Fibroblast of skin of left quadriceps (primary cell): ENCODE measurements around the gene CNTNAP5.

Experiments
- DNase-seq, 2 experiments: peaks; one replicate each; pipeline ENCODE4 v3.0.0-alpha.2; 2013; ENCODE audit warnings: low read depth in 2 of 2

The CNTNAP5 gene

GRCh38 chr2:124689348-124689747, 664.3 kb downstream of the CNTNAP5 start:
- no peak for DNase-seq

GRCh38 chr2:124692216-124692615, 667.1 kb downstream of the CNTNAP5 start:
- no peak for DNase-seq

GRCh38 chr2:124692707-124693106, 667.6 kb downstream of the CNTNAP5 start:
- DNase-seq: no peak

- DNase-seq: no peak
Observed at GRCh38 chr2:124693156-124693555, 668.1 kb downstream of the CNTNAP5 start.

- DNase-seq: no peak
Observed at GRCh38 chr2:124698979-124699565, 674.0 kb downstream of the CNTNAP5 start.

GRCh38 chr2:124702777-124703176, 677.7 kb downstream of the CNTNAP5 start:
- DNase-seq: no peak

- no peak for DNase-seq
Observed at GRCh38 chr2:124704071-124704925, 679.2 kb downstream of the CNTNAP5 start.

- no peak for DNase-seq
Observed at GRCh38 chr2:124708661-124709060, 683.6 kb downstream of the CNTNAP5 start.

GRCh38 chr2:124713969-124714368, 688.9 kb downstream of the CNTNAP5 start:
- DNase-seq: no peak

GRCh38 chr2:124725187-124725586, 700.1 kb downstream of the CNTNAP5 start:
- DNase-seq: no peak

GRCh38 chr2:124740636-124741035, 715.5 kb downstream of the CNTNAP5 start:
- no peak for DNase-seq

GRCh38 chr2:124753842-124754241, 728.8 kb downstream of the CNTNAP5 start:
- no peak for DNase-seq

- no peak for DNase-seq
Observed at GRCh38 chr2:124755386-124755785, 730.3 kb downstream of the CNTNAP5 start.

- DNase-seq: no peak
Observed at GRCh38 chr2:124756048-124756447, 731.0 kb downstream of the CNTNAP5 start.

GRCh38 chr2:124762388-124762787, 737.3 kb downstream of the CNTNAP5 start:
- no peak for DNase-seq

GRCh38 chr2:124763611-124764010, 738.5 kb downstream of the CNTNAP5 start:
- no peak for DNase-seq

- DNase-seq: no peak
Observed at GRCh38 chr2:124774781-124775180, 749.7 kb downstream of the CNTNAP5 start.

GRCh38 chr2:124776332-124776731, 751.2 kb downstream of the CNTNAP5 start:
- no peak for DNase-seq

GRCh38 chr2:124778076-124778475, 753.0 kb downstream of the CNTNAP5 start:
- no peak for DNase-seq

GRCh38 chr2:124796647-124797046, 771.6 kb downstream of the CNTNAP5 start:
- no peak for DNase-seq

GRCh38 chr2:124797049-124797448, 772.0 kb downstream of the CNTNAP5 start:
- DNase-seq: no peak

- DNase-seq: no peak
Observed at GRCh38 chr2:124798551-124798950, 773.5 kb downstream of the CNTNAP5 start.
